Measurements from ENCODE around the gene SHBG. TPM values are rescaled to one million over a fixed set of nuclear protein-coding genes. Genes with fewer than 3 reads are reported as not detected.

SHBG gene
- total and polyA plus RNA-seq, 8 donors = 0.16 to 0.82 (median 0.23) TPM; not detected in 3

DNA sequence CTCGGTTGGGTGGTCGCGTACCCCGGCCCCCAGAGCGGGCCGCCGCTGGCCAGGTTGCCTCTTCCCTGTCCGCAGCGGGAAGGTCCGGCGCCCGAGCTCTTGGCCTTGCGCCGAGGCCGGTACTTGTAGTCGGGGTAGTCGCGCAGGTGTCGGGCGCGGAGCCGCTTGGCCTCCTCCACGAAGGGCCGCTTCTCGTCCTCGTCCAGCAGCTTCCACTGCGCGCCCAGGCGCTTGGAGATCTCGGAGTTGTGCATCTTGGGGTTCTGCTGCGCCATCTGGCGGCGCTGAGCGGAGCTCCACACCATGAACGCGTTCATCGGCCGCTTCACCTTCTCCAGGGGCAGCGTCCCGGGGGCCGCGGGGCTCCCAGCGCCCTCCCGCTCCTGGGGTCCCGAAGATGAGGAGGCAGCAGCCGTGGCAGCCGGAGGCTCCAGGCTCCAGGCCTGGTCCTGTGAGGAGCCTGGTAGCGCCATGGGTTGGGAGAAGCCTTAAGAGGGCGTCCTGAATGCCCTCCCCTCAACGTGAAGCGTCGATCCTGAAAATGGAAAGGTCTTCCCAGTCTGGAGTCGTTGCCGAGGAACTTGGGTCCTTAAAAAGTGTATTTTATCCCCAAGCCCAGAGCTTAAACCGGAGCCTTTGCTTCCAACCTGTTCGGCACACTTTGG is 40.6 kb upstream of the SHBG start:
- peaks cover 0 to 10% (median 0%) of the 10 kb centered on the region in 3 donors for H3K4me1 ChIP-seq
- intact Hi-C loops (cut with DNase I) = loop anchor here in 1 of 3 donors (10.0 kb wide), 1 partner anchor 235 kb away; the partner anchor contains the start of genes KCTD11 and TMEM95
- DNase-seq = peak; percentile 70 to 91 (median 83)
- no peaks in the 10 kb centered on the region for H3K9me3 ChIP-seq
- TF ChIP-seq, protein P1, sequence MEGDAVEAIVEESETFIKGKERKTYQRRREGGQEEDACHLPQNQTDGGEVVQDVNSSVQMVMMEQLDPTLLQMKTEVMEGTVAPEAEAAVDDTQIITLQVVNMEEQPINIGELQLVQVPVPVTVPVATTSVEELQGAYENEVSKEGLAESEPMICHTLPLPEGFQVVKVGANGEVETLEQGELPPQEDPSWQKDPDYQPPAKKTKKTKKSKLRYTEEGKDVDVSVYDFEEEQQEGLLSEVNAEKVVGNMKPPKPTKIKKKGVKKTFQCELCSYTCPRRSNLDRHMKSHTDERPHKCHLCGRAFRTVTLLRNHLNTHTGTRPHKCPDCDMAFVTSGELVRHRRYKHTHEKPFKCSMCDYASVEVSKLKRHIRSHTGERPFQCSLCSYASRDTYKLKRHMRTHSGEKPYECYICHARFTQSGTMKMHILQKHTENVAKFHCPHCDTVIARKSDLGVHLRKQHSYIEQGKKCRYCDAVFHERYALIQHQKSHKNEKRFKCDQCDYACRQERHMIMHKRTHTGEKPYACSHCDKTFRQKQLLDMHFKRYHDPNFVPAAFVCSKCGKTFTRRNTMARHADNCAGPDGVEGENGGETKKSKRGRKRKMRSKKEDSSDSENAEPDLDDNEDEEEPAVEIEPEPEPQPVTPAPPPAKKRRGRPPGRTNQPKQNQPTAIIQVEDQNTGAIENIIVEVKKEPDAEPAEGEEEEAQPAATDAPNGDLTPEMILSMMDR (IDR thresholded peaks at IDR 0.05) = peak; percentile 69 to 84 (median 81)
- no peaks in the 10 kb centered on the region for H3K27me3 ChIP-seq
- H3K27ac ChIP-seq = no peak overlapping the region
- peak overlapping the region in 2 of 4 donors; percentile 13 to 26 for H3K4me3 ChIP-seq
- 20 to 21% methylated on average over 56 of the region's 56 CpGs for WGBS, 2 donors
- FAIRE-seq = no peak
- peaks cover 0 to 32% (median 6%) of the 10 kb centered on the region in 3 donors for H3K36me3 ChIP-seq
- peak; percentile 81 to 93 (median 88) for ATAC-seq

DNA sequence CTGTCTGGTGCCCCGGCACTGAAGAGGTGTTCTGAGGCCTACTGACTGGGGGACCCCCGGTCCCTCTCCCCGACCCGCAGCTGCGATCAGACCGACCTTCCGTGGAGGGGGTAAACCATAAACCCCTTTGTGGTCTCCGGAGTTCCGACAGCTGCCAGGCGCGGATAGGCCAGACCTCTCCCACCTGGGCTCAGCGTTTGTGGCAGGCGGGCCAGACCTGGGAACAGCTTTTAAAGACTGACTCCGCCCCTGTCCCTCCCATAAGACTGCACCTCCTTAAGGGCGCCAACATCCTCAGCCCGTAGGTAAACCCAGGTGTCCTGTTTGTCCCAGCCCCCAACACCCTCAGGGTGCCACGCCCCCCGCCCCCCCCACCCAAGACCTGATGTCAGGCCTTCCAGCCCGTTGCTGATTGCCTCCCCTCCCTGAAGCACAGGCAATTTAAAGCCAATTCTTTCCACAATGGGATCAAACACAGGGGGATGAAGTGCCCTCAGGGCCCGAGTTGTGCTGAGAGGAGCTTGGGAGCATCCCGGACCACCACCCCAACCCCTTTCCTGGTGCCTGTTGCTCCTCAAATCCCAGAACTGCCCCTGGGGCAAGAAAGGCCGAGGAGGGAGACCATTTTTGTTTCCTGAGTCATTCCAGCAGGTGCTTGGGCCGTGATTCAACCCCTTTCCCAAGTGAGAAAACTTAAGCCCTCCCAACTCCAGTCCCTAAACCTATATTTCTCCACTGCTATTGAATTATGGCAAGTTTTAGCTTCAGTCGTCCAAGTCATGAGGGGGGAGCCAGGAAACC is 39.8 kb upstream of the SHBG start, which contains the start of gene SOX15:
Gene SOX15 (minus strand): TSS at position 204 of the 801 bp plus-strand sequence. CDS start 418 bp downstream, outside the sequence.
- no peak for FAIRE-seq
- Histone ChIP-seq H3K27ac (no peak within 1 kb of the TSS), H3K9me3 (no peaks in the 10 kb centered on the region), H3K36me3 (peaks cover 0 to 39% (median 11%) of the 10 kb centered on the region in 3 donors), H3K4me1 (peaks cover 0 to 3% (median 0%) of the 10 kb centered on the region in 3 donors), H3K27me3 (no peaks in the 10 kb centered on the region), H3K4me3 (peak within 1 kb of the TSS in 2 of 4 donors; percentile 13 to 26)
- intact Hi-C loops (cut with DNase I) = loop anchor here in 1 of 3 donors (10.0 kb wide), 1 partner anchor 235 kb away; the partner anchor contains the start of genes KCTD11 and TMEM95
- TF ChIP-seq, protein P1 (IDR thresholded peaks at IDR 0.05) = no peak
- no peak for DNase-seq
- WGBS, 2 donors = 66 to 68% methylated on average over 22 to 24 of the region's 24 CpGs
- peak in 2 of 4 donors; percentile 9 to 11 for ATAC-seq

DNA sequence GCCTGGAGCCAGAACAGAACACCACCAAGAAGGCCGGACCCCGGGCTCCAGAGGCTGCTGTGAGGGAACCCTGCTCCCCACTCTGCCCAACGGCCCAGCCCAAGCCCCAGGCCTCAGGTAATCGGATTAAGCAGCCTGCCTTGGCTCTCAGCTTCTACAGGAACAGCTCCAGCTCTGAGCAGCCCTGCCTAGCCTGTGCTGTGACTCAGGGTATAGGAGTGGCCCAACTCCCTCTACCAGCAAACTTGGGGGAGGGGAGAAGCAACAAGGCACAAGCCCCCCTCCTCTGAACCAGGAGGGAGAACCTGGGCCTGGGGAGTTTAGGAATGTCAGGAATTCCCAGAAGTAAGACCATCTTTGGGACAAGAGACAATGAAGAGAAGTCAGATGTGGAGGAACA is 39.2 kb upstream of the SHBG start:
- FAIRE-seq (no peak), ATAC-seq (no peak), DNase-seq (no peak)
- Histone ChIP-seq H3K4me1 (peaks cover 0 to 3% (median 0%) of the 10 kb centered on the region in 3 donors), H3K36me3 (peaks cover 0 to 46% (median 15%) of the 10 kb centered on the region in 3 donors), H3K4me3 (no peak overlapping the region), H3K27me3 (no peaks in the 10 kb centered on the region), H3K9me3 (no peaks in the 10 kb centered on the region), H3K27ac (no peak overlapping the region)
- intact Hi-C loops (cut with DNase I) = no loop called here
- TF ChIP-seq, protein P1 (IDR thresholded peaks at IDR 0.05) = no peak
- WGBS, 2 donors = 81 to 84% methylated on average over 4 of the region's 4 CpGs

DNA sequence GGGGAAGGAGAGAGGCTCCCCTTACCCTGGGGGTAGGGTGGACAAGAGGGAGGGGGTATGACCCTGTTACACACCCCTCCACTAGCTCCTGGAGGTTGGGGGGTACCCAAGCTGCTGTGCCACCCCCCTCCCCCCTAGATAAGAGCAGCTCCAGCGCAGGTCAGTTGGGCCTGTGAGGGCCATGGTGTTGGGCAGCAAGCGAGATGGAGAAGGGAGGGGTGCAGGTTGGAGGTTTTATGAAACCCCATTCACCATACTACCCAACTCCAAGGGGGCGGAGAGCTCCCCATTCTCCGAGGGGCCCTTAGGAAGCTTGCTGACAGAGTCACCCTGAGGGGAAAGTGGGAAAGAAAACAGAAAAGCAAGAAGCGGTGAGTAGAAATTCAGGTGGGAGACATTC is 38.3 kb upstream of the SHBG start:
- WGBS, 2 donors = 88 to 98% methylated on average over 5 of the region's 5 CpGs
- no peak for FAIRE-seq
- ATAC-seq = no peak
- no peak overlapping the region for H3K4me3 ChIP-seq
- TF ChIP-seq, protein P1 (IDR thresholded peaks at IDR 0.05) = no peak
- peaks cover 0 to 3% (median 0%) of the 10 kb centered on the region in 3 donors for H3K4me1 ChIP-seq
- peaks cover 0 to 54% (median 18%) of the 10 kb centered on the region in 3 donors for H3K36me3 ChIP-seq
- no peaks in the 10 kb centered on the region for H3K27me3 ChIP-seq
- intact Hi-C loops (cut with DNase I) = no loop called here
- H3K9me3 ChIP-seq = no peaks in the 10 kb centered on the region
- DNase-seq = no peak
- no peak overlapping the region for H3K27ac ChIP-seq

Data from pancreas (tissue), 10 donors.